Right atrium auricular region (tissue), 2 donors: ENCODE data around the gene NCOR1. TPM values are rescaled to one million over a fixed set of nuclear protein-coding genes. Genes with fewer than 3 reads are reported as not detected.

Experiments used
- DNase-seq: peaks from one replicate; pipeline ENCODE4 v3.0.0-alpha.2; 2019; ENCODE audit warnings: low spot score
- H3K27ac ChIP-seq, 2 donors: fragments of 200-600 bp; sonication (generic); 1 replicate in 1 of 2; 2 replicates in 1 of 2; pipeline ENCODE4 v1.5.1; 2016 to 2019
- H3K27me3 ChIP-seq, 2 donors: fragments of 200-600 bp; sonication (generic); one replicate each; pipeline versions ENCODE4 v1.5.1 to v1.6.0; 2017 to 2019
- H3K36me3 ChIP-seq: fragments of 200-600 bp; sonication (generic); one replicate; pipeline ENCODE4 v1.5.1; 2016
- H3K4me1 ChIP-seq, 2 donors: fragments of 200-600 bp; sonication (generic); one replicate each; pipeline versions ENCODE4 v1.5.1 to v1.6.0; 2017 to 2019
- H3K4me3 ChIP-seq, 2 donors: fragments of 200-600 bp; sonication (generic); 1 replicate in 1 of 2; 2 replicates in 1 of 2; pipeline ENCODE4 v1.5.1; 2017 to 2019; ENCODE audit warnings: mild to moderate bottlenecking in 1 of 2, moderate library complexity in 1 of 2
- H3K9me3 ChIP-seq, 2 donors: fragments of 200-600 bp; sonication (generic); one replicate each; pipeline ENCODE4 v1.5.1; 2019
- total RNA-seq, 2 donors: library from RNA; depleted of rRNA; stranded (reverse); fragments of >200 nt; gene quantifications; one replicate each; pipeline ENCODE4 v1.1.0, GENCODE V29; 2016
- TF ChIP-seq, protein P1 (sequence below), 2 donors: fragments of 200-600 bp; sonication (generic); IDR thresholded peaks; one replicate each; pipeline ENCODE4 v1.5.1; 2019; ENCODE audit warnings: antibody characterized with exemption in 2 of 2

Gene NCOR1
- total RNA-seq, 2 donors from 2014 or later, result 79.7 to 84.3 TPM

DNA sequence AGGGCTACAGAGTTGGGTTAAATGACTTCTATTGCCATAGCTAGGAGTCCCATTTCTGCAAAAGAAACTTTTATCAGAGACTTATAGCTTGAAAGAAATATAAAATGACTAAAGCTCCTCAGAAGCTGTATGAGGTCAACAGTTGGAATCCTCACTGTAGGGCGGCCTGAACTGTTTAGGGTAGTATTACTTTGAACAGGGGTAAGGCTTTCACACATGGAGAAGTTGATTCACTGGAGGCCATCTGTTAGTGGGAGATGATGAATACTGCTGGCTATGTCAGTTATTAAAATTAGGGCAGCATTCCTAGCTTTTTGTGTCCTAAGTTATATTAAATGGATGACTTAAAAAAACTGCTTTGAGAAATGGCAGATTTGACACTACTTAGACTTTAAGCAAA, 209.7 kb downstream of the NCOR1 start:
- DNase-seq, result no peak
- Histone ChIP-seq H3K27me3 (no peaks in the 10 kb centered on the region), H3K4me1 (peaks cover 0 to 17% of the 10 kb centered on the region in 2 donors), H3K27ac (no peak overlapping the region), H3K4me3 (no peak overlapping the region), H3K36me3 (peaks cover 76% of the 10 kb centered on the region), H3K9me3 (no peaks in the 10 kb centered on the region)
- TF ChIP-seq, protein P1, sequence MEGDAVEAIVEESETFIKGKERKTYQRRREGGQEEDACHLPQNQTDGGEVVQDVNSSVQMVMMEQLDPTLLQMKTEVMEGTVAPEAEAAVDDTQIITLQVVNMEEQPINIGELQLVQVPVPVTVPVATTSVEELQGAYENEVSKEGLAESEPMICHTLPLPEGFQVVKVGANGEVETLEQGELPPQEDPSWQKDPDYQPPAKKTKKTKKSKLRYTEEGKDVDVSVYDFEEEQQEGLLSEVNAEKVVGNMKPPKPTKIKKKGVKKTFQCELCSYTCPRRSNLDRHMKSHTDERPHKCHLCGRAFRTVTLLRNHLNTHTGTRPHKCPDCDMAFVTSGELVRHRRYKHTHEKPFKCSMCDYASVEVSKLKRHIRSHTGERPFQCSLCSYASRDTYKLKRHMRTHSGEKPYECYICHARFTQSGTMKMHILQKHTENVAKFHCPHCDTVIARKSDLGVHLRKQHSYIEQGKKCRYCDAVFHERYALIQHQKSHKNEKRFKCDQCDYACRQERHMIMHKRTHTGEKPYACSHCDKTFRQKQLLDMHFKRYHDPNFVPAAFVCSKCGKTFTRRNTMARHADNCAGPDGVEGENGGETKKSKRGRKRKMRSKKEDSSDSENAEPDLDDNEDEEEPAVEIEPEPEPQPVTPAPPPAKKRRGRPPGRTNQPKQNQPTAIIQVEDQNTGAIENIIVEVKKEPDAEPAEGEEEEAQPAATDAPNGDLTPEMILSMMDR (IDR thresholded peaks at IDR 0.05), result no peak

DNA sequence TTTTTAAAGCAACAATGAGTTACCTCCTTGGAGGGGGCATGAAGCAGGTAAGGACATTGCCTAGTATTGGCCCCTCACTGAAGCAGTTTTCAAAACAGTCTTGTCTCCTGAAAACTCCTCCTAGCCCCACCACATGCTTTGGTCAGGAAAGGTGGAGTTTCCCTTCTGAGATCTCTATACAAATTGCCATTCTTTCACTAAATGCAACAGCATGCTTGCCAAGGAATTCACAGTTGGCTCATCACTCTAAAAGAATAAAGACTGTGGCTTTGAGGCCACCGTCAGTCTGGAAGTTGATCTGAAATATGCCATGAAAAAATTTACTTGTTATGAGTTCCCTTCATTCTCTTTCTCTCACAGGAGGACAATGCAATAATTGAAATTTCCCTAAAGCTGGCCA, 211.5 kb downstream of the NCOR1 start:
- no peaks in the 10 kb centered on the region for H3K27me3 ChIP-seq
- peaks cover 0 to 21% of the 10 kb centered on the region in 2 donors for H3K4me1 ChIP-seq
- no peaks in the 10 kb centered on the region for H3K9me3 ChIP-seq
- TF ChIP-seq, protein P1 (IDR thresholded peaks at IDR 0.05), result no peak
- peaks cover 72% of the 10 kb centered on the region for H3K36me3 ChIP-seq
- peak overlapping the region; percentile 50 to 53 for H3K27ac ChIP-seq
- no peak overlapping the region for H3K4me3 ChIP-seq
- no peak for DNase-seq

DNA sequence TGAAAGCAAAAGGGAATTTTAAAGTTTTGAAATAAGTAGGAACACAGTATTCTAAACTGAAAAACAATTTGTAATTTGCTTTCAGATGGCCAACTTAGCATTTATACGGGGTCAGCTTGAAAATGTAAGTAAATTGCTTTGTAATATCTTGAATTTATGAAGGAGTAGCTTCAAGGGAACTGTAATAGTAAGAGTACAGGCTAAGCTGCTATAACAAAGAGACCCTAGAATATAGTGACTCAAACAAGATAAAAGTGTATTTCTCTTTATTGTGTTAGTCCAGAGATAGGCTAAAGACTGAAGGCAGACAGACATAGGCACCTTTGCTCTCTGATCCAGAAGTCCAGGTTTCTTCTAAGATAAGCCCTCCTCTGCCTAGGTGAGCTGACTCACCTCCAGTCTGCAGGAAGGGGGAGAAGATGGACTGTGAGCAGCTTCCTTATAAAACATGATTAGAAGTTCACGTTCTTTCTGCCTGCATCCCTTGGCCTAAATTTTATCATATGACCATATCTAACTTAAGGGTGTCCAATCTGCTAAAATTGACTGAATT, 212.6 kb downstream of the NCOR1 start:
- Histone ChIP-seq H3K9me3 (no peaks in the 10 kb centered on the region), H3K4me1 (peaks cover 0 to 21% of the 10 kb centered on the region in 2 donors), H3K4me3 (no peak overlapping the region), H3K27me3 (no peaks in the 10 kb centered on the region), H3K27ac (peak overlapping the region in 1 of 2 donors; percentile 20), H3K36me3 (peaks cover 62% of the 10 kb centered on the region)
- TF ChIP-seq, protein P1 (IDR thresholded peaks at IDR 0.05), result no peak
- DNase-seq, result no peak

DNA sequence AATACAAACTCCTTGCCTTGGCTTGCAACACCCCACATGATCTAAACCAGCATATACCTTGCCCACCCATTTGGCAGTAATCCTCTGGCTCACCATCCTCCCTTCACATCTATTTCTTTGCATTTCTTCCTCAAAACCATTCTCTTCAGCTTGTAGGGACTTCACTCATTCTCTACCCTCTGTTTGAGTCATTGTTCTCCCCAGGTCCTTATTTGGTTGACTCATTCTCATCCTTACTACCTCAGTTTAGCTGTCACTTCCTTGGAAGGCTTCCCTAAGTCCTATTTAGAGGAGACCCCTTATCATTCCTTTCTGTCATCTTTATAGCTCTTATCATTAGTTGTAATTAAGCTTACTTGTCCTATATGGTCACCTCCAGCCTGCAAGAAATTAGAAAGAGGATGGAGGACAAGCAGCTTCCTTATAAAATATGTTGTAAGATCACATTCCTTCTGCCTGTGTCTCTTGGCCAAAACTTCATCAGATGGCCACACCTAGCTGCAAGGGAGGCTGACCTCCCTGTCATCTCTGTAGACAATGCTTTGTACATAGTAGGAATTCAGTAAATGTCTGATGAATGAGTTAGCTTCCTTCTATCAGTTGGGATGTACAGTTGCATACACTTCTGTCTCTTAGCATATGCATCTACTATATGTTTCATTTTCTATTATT, 214.0 kb downstream of the NCOR1 start:
- DNase-seq, result no peak
- peaks cover 56% of the 10 kb centered on the region for H3K36me3 ChIP-seq
- no peak overlapping the region for H3K27ac ChIP-seq
- no peaks in the 10 kb centered on the region for H3K9me3 ChIP-seq
- H3K4me1 ChIP-seq, result peaks cover 0 to 17% of the 10 kb centered on the region in 2 donors
- TF ChIP-seq, protein P1 (IDR thresholded peaks at IDR 0.05), result no peak
- H3K27me3 ChIP-seq, result no peaks in the 10 kb centered on the region
- peak overlapping the region in 1 of 2 donors; percentile 80 for H3K4me3 ChIP-seq

DNA sequence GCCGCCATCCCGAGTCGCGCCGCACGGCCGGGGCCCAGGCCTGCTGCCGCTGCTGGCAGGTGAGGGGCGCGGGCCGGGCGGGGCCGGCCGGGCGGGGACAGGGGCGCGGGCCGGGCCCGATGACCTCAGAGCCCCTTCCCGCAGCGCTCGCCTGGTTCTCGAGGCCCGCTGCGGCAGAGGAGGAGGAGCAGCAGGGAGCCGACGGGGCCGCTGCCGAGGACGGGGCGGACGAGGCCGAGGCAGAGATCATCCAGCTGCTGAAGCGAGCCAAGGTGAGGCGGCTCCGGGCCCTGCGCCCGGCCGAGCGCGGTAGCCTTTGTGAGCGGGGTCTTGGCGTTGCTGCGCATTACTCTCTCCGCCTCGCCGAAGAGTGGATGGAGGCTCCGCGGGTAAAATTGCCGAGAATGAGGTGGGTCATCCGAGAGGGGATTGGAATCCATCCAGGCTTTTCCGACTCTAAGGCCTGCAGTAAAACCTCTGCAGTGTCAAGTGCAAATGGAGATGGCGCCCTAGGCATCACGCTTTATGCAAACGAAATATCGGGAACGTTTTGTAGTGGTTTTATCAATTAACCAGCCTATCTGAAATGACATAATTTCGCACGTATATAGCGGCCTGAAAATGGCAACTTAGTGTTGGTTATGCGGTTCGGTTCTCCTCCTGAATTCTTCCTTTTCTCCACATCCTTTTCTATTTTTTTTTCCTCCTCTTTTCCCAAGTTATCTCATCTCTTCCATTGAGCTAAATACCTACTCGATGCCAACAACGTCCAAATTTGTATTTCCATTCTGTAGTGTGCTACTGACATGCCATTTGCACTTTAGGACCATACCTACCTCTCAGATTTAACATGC, 215.1 kb downstream of the NCOR1 start:
- no peak for DNase-seq
- Histone ChIP-seq H3K27me3 (no peaks in the 10 kb centered on the region), H3K4me1 (peaks cover 0 to 14% of the 10 kb centered on the region in 2 donors), H3K9me3 (no peaks in the 10 kb centered on the region), H3K27ac (peak overlapping the region; percentile 94 to 95), H3K4me3 (peak overlapping the region; percentile 72 to 80), H3K36me3 (peaks cover 44% of the 10 kb centered on the region)
- TF ChIP-seq, protein P1 (IDR thresholded peaks at IDR 0.05), result no peak
